NCI-H524 treated with DMSO at 0.1 percent for 48 hours (cell line): Measurements from ENCODE around the gene ARG2.

Experiments used
- DNase-seq: peaks from one replicate; lab custom pipeline; 2025; lab: John Stamatoyannopoulos, UW

Gene ARG2

DNA sequence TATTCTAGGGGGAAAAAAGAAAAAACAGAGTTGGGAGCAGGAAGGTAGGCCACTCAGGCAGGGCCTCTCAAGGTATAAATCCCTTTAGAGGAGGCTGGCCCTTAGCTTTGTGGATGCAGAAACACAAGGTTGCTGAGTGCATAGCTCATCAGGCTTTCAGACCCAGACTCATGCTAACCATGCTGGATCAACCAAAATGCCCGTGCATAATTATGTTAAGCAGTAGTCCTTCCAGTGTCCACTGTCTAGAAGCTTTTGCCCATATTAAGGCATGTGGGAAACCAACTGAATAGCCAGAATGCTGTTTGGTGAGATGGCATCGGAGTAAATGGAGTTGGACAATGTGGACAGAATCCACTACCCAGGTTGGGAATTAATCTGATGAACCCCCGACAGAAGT, 18.9 kb downstream of the ARG2 start:
- DNase-seq = no peak

- no peak for DNase-seq
These were observed 21.8 kb downstream of the ARG2 start for GRCh38 chr14:67641480-67641879.

DNA sequence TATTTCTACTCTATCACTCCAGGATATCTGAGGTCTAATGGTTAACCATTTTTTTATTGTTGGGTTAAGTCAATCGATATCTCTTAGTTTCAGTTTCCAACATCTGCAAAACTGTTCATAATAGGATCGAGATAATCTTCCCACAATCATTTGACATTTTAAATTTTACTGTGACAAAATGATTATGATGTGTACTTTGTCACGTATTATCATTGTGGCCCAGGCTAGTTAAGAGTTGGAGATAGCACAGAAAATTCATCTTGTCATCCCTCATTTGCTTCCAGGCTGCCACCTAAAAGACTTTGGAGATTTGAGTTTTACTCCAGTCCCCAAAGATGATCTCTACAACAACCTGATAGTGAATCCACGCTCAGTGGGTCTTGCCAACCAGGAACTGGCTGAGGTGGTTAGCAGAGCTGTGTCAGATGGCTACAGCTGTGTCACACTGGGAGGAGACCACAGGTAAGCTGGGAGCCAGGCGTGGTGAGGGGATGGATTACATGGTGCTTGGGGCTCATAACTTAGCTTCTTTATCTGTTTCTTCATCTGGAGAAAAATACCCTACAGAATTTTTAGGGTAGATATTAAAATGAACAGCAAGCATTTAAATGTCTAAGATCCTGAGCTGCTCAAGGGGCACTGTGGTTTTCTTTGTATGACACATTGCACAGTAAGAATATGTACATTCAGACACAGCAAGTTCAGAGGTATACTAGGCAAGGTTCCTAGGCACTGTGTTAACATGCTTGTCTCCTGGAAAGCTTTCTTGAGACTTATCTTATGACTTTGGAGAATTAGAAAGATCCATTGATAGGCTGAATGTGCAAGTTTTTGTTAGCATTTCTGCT, 22.4 kb downstream of the ARG2 start:
- no peak for DNase-seq

DNA sequence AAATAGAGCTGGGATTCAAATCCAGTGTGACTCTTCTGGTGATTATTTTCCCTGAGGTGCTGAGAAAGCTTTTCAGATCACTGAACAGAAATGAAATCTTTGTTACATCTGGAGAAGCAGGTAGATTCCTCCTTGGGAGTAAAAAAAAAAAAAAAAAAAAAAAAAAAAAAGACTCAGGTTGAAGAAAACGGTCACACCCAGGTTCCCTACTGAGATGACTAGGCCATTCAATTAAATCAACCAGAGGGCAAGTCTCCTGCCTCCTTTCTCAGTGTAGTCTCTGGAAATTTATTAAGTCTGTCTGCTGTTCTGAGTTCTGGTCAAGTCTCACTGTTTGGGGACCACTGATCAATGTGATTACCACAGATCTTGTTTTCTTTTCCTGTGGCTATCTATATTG, 24.0 kb downstream of the ARG2 start:
- no peak for DNase-seq

- DNase-seq = no peak
These were observed 24.7 kb downstream of the ARG2 start for GRCh38 chr14:67644428-67644827.

- DNase-seq = no peak
These were observed 25.7 kb downstream of the ARG2 start for GRCh38 chr14:67645414-67645813.

DNA sequence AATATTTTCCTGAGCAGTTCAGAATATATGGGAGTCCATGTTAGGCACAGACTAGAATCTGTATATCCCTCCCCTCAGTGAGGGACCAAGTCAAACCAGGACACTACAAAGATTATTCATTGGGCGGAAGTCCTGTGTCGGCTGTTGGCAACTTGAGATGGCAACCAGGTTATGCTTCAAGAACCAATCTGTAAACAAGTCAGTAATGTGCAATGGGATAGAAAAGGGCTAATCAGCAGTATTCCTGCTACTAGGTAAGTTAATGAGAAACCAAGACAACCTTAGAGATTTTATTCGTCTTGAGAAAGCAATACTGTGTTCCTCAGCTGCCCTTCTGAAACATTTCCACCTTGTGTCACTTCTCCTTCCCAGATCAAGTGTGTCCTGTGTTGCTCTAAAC, 26.4 kb downstream of the ARG2 start:
- DNase-seq = no peak

GRCh38 chr14:67650151-67650550, 30.4 kb downstream of the ARG2 start:
- DNase-seq = no peak

DNA sequence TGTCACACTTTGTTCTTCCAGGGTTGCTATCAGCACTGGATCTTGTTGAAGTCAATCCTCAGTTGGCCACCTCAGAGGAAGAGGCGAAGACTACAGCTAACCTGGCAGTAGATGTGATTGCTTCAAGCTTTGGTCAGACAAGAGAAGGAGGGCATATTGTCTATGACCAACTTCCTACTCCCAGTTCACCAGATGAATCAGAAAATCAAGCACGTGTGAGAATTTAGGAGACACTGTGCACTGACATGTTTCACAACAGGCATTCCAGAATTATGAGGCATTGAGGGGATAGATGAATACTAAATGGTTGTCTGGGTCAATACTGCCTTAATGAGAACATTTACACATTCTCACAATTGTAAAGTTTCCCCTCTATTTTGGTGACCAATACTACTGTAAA, 31.0 kb downstream of the ARG2 start:
- DNase-seq = no peak

DNA sequence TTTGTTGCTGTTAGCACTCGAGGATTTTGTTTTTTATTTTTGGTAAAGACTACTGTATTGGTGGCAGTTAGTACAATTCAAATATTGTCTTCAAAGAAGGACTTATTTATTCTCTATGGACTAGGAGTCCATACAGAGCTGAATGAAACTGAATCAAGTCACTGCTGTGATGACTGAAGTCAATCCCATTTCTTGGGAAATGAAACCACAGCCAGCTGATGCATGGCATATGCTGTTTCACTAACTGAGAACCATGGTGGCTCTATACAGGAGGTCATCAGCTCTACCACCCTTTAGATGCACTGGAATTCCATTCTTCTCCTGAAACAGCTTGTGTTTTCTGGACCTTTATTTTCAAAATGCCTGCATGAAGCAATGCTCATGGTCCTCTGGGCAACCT, 32.5 kb downstream of the ARG2 start:
- no peak for DNase-seq

DNA sequence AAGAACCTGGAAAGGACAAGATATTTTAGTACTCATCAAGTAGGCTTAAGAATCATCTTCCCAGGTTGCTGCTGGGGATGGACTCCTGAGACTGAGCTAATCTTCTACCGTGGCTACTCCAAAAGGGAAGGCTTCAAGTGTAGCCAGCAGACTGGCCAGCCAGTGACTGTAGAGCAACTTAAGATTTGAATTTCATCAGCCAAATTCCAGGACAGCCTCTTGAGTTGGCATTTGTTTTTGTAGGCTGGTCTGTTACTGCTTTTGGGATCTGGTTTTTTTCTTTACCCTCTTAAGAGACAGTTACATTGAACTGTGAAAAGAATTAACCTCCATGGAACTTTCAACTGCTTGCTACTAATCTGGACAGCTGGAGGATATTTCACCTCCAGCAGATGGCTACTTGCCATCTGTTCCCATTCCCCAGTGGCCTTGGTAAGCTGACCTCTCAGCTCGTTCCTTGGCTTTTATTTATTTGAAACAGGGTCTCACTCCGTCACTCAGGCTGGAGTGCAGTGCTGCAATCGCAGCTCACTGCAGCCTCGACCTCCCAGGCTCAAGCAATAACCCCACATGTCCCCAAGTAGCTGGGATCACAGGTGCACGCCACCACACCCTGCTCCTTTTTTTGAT, 34.0 kb downstream of the ARG2 start:
- DNase-seq = peak; percentile 99

GRCh38 chr14:67663633-67664032, 43.9 kb downstream of the ARG2 start:
- no peak for DNase-seq

DNA sequence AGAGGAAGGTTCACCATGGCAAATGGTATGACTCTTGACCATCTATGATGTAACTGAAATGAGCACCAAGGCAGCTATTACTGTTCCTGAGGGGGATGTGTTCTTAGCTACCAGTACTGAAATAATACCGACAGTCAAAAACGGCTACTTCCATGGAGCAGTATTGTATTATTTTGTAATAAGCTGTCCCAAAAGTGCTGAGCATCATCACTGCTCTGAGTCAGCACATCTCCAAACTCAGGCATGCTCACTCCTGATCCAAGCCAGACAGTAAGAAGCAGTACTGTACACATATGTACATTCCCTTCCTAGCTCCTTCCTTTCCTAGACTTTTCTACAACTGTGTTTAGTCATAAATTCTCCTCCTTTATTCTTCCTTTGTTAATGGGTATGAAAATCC, 46.1 kb downstream of the ARG2 start:
- DNase-seq = no peak

- DNase-seq = peak; percentile 34
These were observed 47.2 kb downstream of the ARG2 start for GRCh38 chr14:67666750-67667449.

GRCh38 chr14:67668559-67668958, 48.8 kb downstream of the ARG2 start:
- no peak for DNase-seq

- no peak for DNase-seq
These were observed 53.7 kb downstream of the ARG2 start for GRCh38 chr14:67673451-67673850.

DNA sequence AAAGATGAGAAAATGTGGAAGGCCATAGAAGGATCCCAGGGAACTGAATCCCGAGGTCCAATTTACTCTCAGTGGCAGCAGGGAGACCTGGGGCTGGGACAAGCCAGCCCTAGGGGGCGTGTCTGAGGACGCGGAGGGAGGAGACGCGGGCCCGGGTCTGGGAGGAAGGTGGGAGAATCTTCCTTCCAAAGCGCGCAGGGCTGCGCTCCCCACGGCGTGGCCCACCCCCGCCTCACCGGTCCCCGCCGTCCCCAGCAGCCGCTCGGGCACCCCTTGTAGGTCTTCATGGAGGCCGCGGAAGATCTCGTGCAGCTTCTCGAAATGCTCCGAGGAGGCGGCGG, 54.4 kb downstream of the ARG2 start:
- peak; percentile 37 for DNase-seq

- peak; percentile 60 for DNase-seq
These were observed 54.9 kb downstream of the ARG2 start, which contains the start of gene VTI1B for GRCh38 chr14:67674480-67675218. VTI1B (minus strand) TSS chr14:67674632; CDS start chr14:67674489, 143 bp downstream.

DNA sequence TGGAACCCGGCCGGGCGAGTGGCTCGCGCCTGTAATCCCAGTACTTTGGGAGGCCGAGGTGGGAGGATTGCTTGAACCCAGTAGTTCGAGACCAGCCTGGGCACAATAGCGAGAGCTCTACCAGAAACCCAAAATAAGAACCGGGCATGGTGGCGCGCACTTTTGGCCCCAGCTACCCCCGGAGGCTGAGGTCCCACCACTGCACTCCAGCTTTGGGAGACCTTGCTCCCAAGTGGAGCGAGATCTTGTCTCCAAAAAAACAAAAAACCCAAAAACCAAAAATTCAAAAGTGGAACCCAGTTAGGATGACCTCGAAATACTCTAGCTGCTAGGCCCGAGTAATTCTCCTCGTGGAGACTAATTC, 55.5 kb downstream of the ARG2 start:
- no peak for DNase-seq

DNA sequence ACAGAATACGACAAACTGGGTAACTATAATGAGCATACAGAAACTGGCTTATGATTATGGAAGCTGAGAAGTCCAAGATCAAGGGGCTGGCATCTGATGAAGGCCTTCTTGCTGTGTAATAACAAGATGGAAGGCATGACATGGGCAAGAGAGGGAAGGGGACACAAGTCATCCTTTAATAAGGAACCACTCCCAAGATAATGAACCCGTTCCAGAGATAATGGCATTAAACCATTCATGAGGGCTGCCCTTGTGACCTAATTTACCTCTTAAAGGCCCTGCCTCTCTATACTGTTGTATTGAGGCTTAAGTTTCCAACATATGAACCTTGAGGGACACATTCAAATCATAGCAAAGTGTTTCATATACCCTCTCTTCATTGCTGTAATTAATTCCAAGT, 59.3 kb downstream of the ARG2 start:
- DNase-seq = no peak

DNA sequence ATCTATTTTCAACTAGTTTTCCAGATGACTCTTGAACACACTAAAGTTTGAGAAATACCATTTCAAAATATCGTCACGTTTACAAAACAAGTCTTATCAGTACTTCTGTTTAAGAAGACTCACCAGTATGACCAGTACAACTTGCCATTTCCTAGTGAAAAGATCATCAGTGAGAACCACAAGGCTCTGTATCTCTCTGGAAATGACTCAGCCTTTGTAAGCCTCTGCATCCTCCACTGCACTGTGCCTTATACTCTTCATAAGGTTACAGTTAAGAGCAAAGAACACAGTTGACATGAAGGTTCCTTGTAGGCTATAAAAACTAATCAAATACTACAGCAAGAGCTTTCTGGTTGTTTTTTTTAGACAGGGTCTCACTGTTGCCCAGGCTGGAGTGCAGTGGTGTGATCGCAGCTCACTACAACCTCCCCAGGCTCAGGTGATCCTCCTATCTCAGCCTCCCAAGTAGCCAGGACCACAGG, 60.4 kb downstream of the ARG2 start:
- DNase-seq = no peak

DNA sequence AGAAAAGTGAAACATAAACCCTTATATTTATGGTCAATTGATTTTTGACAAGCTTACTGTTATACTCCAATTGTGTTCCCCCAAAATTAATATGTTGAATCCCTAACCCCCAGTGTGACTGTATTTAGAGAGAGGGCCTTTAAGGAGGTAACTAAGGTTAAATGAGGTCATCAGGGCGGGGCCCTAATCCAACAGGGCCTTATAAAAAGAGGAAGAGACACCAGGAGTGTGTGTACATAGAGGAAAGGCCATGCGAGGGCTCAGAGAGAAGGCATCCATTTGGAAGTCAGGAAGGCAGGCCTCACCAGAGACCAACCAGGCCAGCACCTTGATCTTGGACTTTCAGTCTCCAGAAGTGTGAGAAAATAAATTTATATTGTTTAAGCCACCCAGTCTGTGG, 61.2 kb downstream of the ARG2 start:
- DNase-seq = no peak
